ENCODE results near the gene NEDD9. TPM values are rescaled to one million over a fixed set of nuclear protein-coding genes. Genes with fewer than 3 reads are reported as not detected.

The NEDD9 gene
- total and polyA plus RNA-seq, 2 of the 13 experiments (the other 11 are each of a cell fraction or from before 2014, with no cell fraction given), result 27.1 to 389 TPM

GRCh38 chr6:11270030-11271027 is 37.9 kb upstream of the NEDD9 start (continued):
- TF ChIP-seq ETV5 (CRISPR knock-in tag; IDR thresholded peaks at IDR 0.05; ENCODE audit: borderline replicate concordance), result peak; percentile 55; the same call in 1 of the 2 replicates
- no peak for TF ChIP-seq DRAP1 (CRISPR knock-in tag; IDR thresholded peaks at IDR 0.05)
- peak; percentile 43; the same call in 1 of the 2 replicates for TF ChIP-seq SOX5 (CRISPR knock-in tag; IDR thresholded peaks at IDR 0.05; ENCODE audit: borderline replicate concordance)
- no peak for TF ChIP-seq RBAK (CRISPR knock-in tag; IDR thresholded peaks at IDR 0.05)
- peak; percentile 18; the same call in 1 of the 2 replicates for TF ChIP-seq ZBTB38 (CRISPR knock-in tag; IDR thresholded peaks at IDR 0.05)
- TF ChIP-seq SIN3B (IDR thresholded peaks at IDR 0.05; ENCODE audit: low read length), result no peak
- no peak for TF ChIP-seq ZNF234 (CRISPR knock-in tag; conservative IDR thresholded peaks at IDR 0.05)
- no peak for TF ChIP-seq ZNF614 (CRISPR knock-in tag; IDR thresholded peaks at IDR 0.05; ENCODE audit: borderline replicate concordance)
- TF ChIP-seq MEIS2 (CRISPR knock-in tag; IDR thresholded peaks at IDR 0.05), result peak; percentile 51; the same call in 1 of the 2 replicates
- 0 out of 2 replicates have a peak, but pooled peaks have one; percentile 20 for TF ChIP-seq MLX (CRISPR knock-in tag; IDR thresholded peaks at IDR 0.05)
- no peak for TF ChIP-seq ZNF512 (CRISPR knock-in tag; IDR thresholded peaks at IDR 0.05)
- no peak for TF ChIP-seq ZNF550 (CRISPR knock-in tag; IDR thresholded peaks at IDR 0.05; ENCODE audit: borderline replicate concordance)
- TF ChIP-seq CEBPZ (IDR thresholded peaks at IDR 0.05; ENCODE audit: low read length), result no peak
- no peak for TF ChIP-seq MNT (IDR thresholded peaks at IDR 0.05)
- no peak for TF ChIP-seq TRIM24 (CRISPR knock-in tag; IDR thresholded peaks at IDR 0.05)
- peak; percentile 83 for TF ChIP-seq RARA (CRISPR knock-in tag; IDR thresholded peaks at IDR 0.05)
- no peak for TF ChIP-seq SOX6 (IDR thresholded peaks at IDR 0.05)
- TF ChIP-seq SOX6 (CRISPR knock-in tag; IDR thresholded peaks at IDR 0.05), result peak; percentile 52
- TF ChIP-seq ZNF232 (CRISPR knock-in tag; IDR thresholded peaks at IDR 0.05; ENCODE audit: borderline replicate concordance), result no peak
- TF ChIP-seq SIN3A (IDR thresholded peaks at IDR 0.05; ENCODE audit: borderline replicate concordance, low read depth, low read length), result no peak
- no peak for TF ChIP-seq ZNF589 (CRISPR knock-in tag; conservative IDR thresholded peaks at IDR 0.05)
- peak; percentile 49; the same call in 1 of the 2 replicates for TF ChIP-seq ZSCAN21 (CRISPR knock-in tag; IDR thresholded peaks at IDR 0.05; ENCODE audit: borderline replicate concordance)

Measured in HepG2 (cell line).